ENCODE measurements around the gene TPK1.
"Not testable (repeated sequence)": the region's sequence is repeated elsewhere in the genome, so short reads cannot be mapped to it uniquely, and the experiment has no call there.

TPK1 gene

DNA sequence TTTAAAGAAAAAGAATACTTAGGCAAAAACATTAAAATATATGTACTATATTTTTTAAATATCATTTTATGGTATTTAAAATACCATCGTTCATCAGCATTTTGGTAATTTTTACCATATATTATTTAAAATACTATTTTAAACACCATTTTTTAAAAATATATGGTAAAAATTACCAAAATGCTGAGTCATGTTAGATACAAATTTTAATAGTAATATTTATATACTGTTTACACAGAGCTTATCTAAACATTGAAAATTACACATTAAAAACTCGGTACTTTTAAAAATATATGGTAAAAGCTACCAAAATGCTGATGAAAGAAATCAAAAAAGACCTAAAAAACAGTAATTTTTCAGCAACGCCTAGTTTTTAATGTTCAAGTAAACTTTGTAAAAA, 105.6 kb downstream of the TPK1 start:
- Histone ChIP-seq H3K4me1 (no peaks in the 10 kb centered on the region), H3K27ac (no peak overlapping the region), H3K36me3 (no peaks in the 10 kb centered on the region), H3K27me3 (no peaks in the 10 kb centered on the region), H3K4me3 (no peak overlapping the region), H4K20me1 (no peaks in the 10 kb centered on the region), H3K9me3 (no peaks in the 10 kb centered on the region), H3K9ac (no peak overlapping the region), H3K4me2 (no peak overlapping the region)
- no peak for TF ChIP-seq Cebpa-rat (IDR thresholded peaks at IDR 0.05)

DNA sequence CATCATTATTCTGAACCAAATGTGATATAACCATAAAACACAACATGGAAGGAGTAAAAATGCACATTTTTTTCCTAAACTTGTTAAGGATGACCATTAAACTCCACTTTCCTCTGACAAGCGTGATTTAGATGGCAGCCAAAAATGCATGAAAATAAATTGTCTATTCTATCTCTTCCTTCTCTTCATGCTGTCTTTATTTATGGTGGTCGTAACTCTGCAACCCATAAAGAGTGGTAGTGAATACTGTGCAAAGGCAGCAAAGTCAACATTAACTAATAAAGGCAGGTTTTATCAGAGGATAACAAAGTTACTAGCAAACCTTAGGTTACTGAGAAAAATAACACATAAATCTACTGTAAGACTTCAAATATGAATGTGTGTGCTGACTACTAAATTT, 106.6 kb downstream of the TPK1 start:
- H3K9me3 ChIP-seq: no peaks in the 10 kb centered on the region

DNA sequence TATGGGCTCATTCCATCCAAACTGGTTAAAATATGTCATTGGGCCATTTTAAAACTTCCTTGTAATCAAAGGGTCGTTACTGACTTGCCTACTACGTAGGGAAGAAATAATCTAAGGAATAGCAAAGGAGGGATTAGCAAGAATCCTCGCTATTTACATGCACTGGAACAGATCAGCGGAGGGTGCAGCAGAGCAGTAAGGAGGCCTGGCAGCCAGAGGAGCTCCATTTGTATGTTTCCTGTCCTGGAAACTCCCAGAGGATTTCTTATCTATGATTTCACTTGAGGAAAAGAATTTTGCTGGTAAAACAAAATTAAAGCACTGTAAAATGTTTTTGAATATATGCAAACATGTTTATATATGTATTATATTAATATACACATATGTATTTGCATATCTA, 107.3 kb downstream of the TPK1 start:
- H3K4me1 ChIP-seq: no peaks in the 10 kb centered on the region
- no peak overlapping the region for H3K4me2 ChIP-seq
- no peaks in the 10 kb centered on the region for H3K27me3 ChIP-seq
- H3K36me3 ChIP-seq: no peaks in the 10 kb centered on the region
- H3K27ac ChIP-seq: no peak overlapping the region
- H3K9ac ChIP-seq: no peak overlapping the region
- TF ChIP-seq Cebpa-rat (IDR thresholded peaks at IDR 0.05): no peak
- no peaks in the 10 kb centered on the region for H4K20me1 ChIP-seq
- no peaks in the 10 kb centered on the region for H3K9me3 ChIP-seq
- no peak overlapping the region for H3K4me3 ChIP-seq

More for the DNA sequence above, 106.6 kb downstream of the TPK1 start:
- H4K20me1 ChIP-seq: no peaks in the 10 kb centered on the region
- no peak overlapping the region for H3K9ac ChIP-seq
- no peaks in the 10 kb centered on the region for H3K4me1 ChIP-seq
- H3K27ac ChIP-seq: no peak overlapping the region
- no peak overlapping the region for H3K4me2 ChIP-seq
- no peak overlapping the region for H3K4me3 ChIP-seq
- TF ChIP-seq Cebpa-rat (IDR thresholded peaks at IDR 0.05): no peak
- no peaks in the 10 kb centered on the region for H3K36me3 ChIP-seq
- no peaks in the 10 kb centered on the region for H3K27me3 ChIP-seq

DNA sequence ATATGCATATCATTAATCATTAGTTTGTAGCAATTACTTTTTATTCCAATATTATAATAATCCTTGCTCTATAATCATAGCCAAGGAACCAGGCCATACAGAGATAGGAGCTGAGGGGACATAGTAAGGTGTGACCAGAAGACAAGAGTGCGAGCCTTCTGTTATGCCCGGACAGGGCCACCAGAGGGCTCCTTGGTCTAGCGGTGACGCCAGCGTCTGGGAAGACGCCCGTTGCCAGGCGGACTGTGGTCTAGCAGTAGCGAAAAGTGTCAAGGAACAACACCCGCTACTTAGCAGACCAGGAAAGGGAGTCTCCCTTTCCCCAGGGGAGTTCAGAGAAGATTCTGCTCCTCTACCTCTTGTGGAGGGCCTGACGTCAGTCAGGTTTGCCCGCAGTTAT, 109.0 kb downstream of the TPK1 start:
- not testable (repeated sequence) for H3K36me3 ChIP-seq, H4K20me1 ChIP-seq, H3K4me1 ChIP-seq, H3K4me3 ChIP-seq, H3K9me3 ChIP-seq, H3K27ac ChIP-seq, H3K9ac ChIP-seq, H3K4me2 ChIP-seq, H3K27me3 ChIP-seq

DNA sequence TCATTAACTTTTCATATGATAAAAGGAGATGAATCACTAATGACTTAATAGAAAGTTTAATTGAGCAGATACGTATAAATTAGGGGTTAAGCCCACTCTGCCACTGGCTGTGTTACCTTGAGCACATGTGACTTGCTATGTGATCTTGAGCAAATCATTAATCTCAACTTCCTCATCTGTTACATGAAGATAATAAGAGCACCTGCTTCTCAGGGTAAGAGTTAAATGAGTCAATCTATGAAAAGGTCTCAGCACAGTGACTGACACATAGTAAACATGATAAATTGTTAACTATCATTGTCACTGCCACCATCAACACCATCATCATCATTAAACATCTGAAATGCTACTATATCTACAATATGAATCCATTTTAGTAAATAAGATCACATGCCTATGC, 110.8 kb downstream of the TPK1 start:
- H3K4me2 ChIP-seq: no peak overlapping the region
- TF ChIP-seq Cebpa-rat (IDR thresholded peaks at IDR 0.05): no peak
- no peak overlapping the region for H3K4me3 ChIP-seq
- H3K27me3 ChIP-seq: no peaks in the 10 kb centered on the region
- H3K4me1 ChIP-seq: no peaks in the 10 kb centered on the region
- H3K36me3 ChIP-seq: no peaks in the 10 kb centered on the region
- no peak overlapping the region for H3K27ac ChIP-seq
- H4K20me1 ChIP-seq: no peaks in the 10 kb centered on the region
- H3K9ac ChIP-seq: no peak overlapping the region
- no peaks in the 10 kb centered on the region for H3K9me3 ChIP-seq

DNA sequence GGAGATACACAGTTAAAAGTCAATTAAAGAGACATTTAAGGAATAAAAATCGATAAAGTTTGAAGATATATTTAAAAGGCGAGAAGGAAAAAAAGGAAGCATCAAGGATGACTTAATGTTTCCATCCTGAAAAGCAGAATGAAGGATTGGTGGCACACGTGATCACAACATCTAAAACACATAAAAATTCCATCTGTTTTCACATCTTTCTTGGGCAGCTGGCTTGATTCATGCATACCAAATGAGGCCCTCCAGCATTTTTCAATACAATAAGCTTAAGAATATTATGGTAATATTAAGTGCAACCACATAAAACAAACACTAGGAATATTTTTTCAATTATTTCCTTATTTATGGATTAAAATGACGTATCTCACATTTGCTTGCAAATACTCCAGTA, 112.6 kb downstream of the TPK1 start:
- H3K27ac ChIP-seq: no peak overlapping the region
- H4K20me1 ChIP-seq: no peaks in the 10 kb centered on the region
- H3K4me3 ChIP-seq: no peak overlapping the region
- H3K36me3 ChIP-seq: no peaks in the 10 kb centered on the region
- H3K9ac ChIP-seq: no peak overlapping the region
- no peaks in the 10 kb centered on the region for H3K27me3 ChIP-seq
- H3K4me1 ChIP-seq: no peaks in the 10 kb centered on the region
- no peak for TF ChIP-seq Cebpa-rat (IDR thresholded peaks at IDR 0.05)
- no peak overlapping the region for H3K4me2 ChIP-seq
- no peaks in the 10 kb centered on the region for H3K9me3 ChIP-seq

DNA sequence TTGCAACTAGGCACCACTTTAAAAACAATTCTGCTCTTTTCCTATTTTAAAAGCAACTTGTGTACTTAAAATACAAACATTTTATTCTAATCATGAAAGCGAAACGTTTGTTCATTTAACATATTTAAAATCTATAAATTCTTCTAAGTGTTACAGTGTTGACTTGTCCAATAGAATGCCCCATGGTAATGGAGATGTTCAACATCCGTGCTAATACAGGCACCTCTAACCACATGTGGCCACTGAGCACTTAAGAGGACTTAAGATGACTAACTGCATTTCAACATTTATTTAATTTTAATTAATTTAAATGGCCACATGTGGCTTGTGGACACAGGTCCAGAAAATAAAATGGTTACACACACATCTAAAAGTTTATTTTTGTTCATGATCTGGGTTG, 115.1 kb downstream of the TPK1 start:
- Histone ChIP-seq H3K9ac (no peak overlapping the region), H3K27ac (no peak overlapping the region), H4K20me1 (no peaks in the 10 kb centered on the region), H3K4me3 (no peak overlapping the region), H3K4me1 (no peaks in the 10 kb centered on the region), H3K36me3 (no peaks in the 10 kb centered on the region), H3K27me3 (no peaks in the 10 kb centered on the region), H3K9me3 (no peaks in the 10 kb centered on the region), H3K4me2 (no peak overlapping the region)
- no peak for TF ChIP-seq Cebpa-rat (IDR thresholded peaks at IDR 0.05)

DNA sequence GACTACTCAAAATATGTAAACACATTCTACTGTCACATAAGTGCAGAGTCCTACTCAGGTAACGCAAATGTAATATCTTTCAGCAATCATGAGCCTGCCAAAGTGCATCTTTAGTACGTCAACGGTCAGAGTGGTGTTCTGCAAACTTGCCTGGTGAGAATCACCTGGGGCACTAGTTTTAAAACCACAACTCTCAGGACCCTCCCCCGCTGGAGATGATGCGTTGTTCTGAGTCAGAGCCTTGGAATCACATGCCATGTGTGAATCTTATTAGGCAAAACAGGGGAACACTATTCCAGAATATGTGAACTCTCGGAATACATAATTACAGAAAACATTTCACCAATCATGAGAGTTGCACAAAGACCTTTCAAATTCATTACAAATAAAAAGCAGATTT, 115.7 kb downstream of the TPK1 start:
- H3K4me1 ChIP-seq: no peaks in the 10 kb centered on the region
- H3K27me3 ChIP-seq: no peaks in the 10 kb centered on the region
- no peak for TF ChIP-seq Cebpa-rat (IDR thresholded peaks at IDR 0.05)
- H3K4me2 ChIP-seq: no peak overlapping the region
- no peak overlapping the region for H3K27ac ChIP-seq
- H3K36me3 ChIP-seq: no peaks in the 10 kb centered on the region
- H3K9ac ChIP-seq: no peak overlapping the region
- H3K9me3 ChIP-seq: no peaks in the 10 kb centered on the region
- H3K4me3 ChIP-seq: no peak overlapping the region
- H4K20me1 ChIP-seq: no peaks in the 10 kb centered on the region

DNA sequence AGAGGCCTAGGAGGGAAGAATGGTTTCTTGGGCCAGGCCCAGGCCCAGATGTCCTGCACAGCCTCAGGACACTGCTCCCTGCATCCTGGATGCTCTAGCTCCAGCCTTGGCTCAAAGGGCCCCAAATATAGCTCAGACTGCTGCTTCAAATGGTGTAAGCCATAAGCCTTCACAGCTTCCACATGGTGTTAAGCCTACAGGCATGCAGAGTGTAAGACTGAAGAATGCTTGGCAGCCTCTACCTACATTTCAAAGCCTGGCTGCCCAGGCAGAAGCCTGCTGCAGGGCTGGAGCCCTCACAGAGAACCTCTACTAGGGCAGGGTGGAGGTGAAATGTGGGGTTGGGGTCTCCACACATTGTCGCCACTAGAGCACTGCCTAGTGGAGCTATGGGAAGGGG, 118.1 kb downstream of the TPK1 start:
- no peak overlapping the region for H3K4me2 ChIP-seq
- H3K9me3 ChIP-seq: no peaks in the 10 kb centered on the region
- H3K9ac ChIP-seq: no peak overlapping the region
- TF ChIP-seq Cebpa-rat (IDR thresholded peaks at IDR 0.05): no peak
- H3K4me3 ChIP-seq: no peak overlapping the region
- H3K27me3 ChIP-seq: no peaks in the 10 kb centered on the region
- no peaks in the 10 kb centered on the region for H3K36me3 ChIP-seq
- H3K27ac ChIP-seq: no peak overlapping the region
- peaks cover 7% of the 10 kb centered on the region; the same call in 1 of the 2 replicates for H3K4me1 ChIP-seq
- H4K20me1 ChIP-seq: no peaks in the 10 kb centered on the region

DNA sequence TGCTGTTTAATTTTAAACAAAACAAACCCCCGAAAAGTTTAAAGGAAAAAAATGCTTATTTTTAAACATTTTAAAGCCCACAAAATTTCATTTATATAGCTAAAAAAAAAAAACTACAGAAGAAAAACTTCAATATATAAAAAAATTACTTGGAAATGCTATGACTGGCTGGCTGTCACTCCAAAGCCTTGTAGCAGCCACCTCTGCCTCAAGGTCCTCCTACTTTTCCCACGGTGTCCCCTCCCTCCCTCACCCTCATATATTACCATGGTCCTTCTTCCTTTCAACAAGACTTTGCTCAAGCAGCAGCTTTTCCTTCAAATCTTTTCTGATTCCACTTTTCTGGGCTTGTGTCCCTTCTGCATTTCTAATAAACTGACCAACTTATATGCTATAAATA, 122.0 kb downstream of the TPK1 start:
- no peaks in the 10 kb centered on the region for H4K20me1 ChIP-seq
- no peak overlapping the region for H3K27ac ChIP-seq
- H3K36me3 ChIP-seq: no peaks in the 10 kb centered on the region
- no peaks in the 10 kb centered on the region for H3K27me3 ChIP-seq
- peaks cover 13% of the 10 kb centered on the region for H3K4me1 ChIP-seq
- H3K4me2 ChIP-seq: no peak overlapping the region
- no peak overlapping the region for H3K9ac ChIP-seq
- TF ChIP-seq Cebpa-rat (IDR thresholded peaks at IDR 0.05): no peak
- no peak overlapping the region for H3K4me3 ChIP-seq
- H3K9me3 ChIP-seq: no peaks in the 10 kb centered on the region

DNA sequence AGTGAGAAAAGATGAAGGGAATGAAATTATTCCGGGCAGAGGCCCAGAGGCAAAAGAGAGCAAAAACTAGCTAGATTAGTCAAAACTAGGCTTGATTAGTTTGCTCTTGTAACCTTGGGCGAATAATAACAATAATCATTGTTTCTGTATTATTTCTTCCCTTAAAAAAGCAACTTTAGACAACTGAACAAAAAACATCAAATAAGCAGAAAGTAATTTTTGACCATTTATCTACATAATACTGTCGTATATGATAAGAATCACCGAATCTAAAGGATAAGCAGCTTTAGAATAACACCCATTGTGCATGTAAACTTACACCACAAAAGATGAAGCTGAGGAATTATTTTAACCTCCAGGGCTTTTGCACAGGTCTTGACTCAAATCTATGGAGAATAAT, 125.1 kb downstream of the TPK1 start:
- TF ChIP-seq Cebpa-rat (IDR thresholded peaks at IDR 0.05): no peak

More for the DNA sequence above, 125.1 kb downstream of the TPK1 start:
- H4K20me1 ChIP-seq: no peaks in the 10 kb centered on the region
- H3K9ac ChIP-seq: no peak overlapping the region
- H3K9me3 ChIP-seq: no peaks in the 10 kb centered on the region
- H3K4me1 ChIP-seq: peaks cover 13% of the 10 kb centered on the region
- H3K4me3 ChIP-seq: no peak overlapping the region
- H3K4me2 ChIP-seq: no peak overlapping the region
- no peaks in the 10 kb centered on the region for H3K27me3 ChIP-seq
- H3K27ac ChIP-seq: no peak overlapping the region
- H3K36me3 ChIP-seq: no peaks in the 10 kb centered on the region

All from BLaER1 (cell line).